Osteoblast (primary cell): ENCODE data around the gene AFMID. TPM values are rescaled to one million over a fixed set of nuclear protein-coding genes. Genes with fewer than 3 reads are reported as not detected.

ENCODE experiments used
- DNase-seq: peaks from one replicate; pipeline ENCODE4 v3.0.0; 2011; ENCODE audit warnings: low spot score, mixed read lengths; ENCODE audit not compliant: insufficient read length; ENCODE audit errors: missing footprints
- H2AFZ ChIP-seq: 2 replicates; pipeline ENCODE4 v1.6.0; 2011; ENCODE audit warnings: mild to moderate bottlenecking, low read length
- H3K27ac ChIP-seq: 2 replicates; pipeline ENCODE4 v1.5.1; 2011; ENCODE audit warnings: mild to moderate bottlenecking, low read depth, low read length, moderate library complexity
- H3K27me3 ChIP-seq: 2 replicates; pipeline ENCODE4 v1.6.0; 2012; ENCODE audit warnings: mild to moderate bottlenecking, control low read depth, inconsistent platforms, low read length, moderate library complexity; ENCODE audit not compliant: insufficient read depth
- H3K36me3 ChIP-seq: 2 replicates; pipeline ENCODE4 v1.5.1; 2011; ENCODE audit warnings: mild to moderate bottlenecking, low read length, control low read depth, moderate library complexity; ENCODE audit not compliant: insufficient read depth
- H3K4me1 ChIP-seq: 2 replicates; pipeline ENCODE4 v1.5.1; 2011; ENCODE audit warnings: mild to moderate bottlenecking, low read length, control low read depth, moderate library complexity; ENCODE audit not compliant: insufficient read depth
- H3K4me2 ChIP-seq: 2 replicates; pipeline ENCODE4 v1.6.0; 2011; ENCODE audit warnings: mild to moderate bottlenecking, low read length; ENCODE audit not compliant: insufficient read depth
- H3K4me3 ChIP-seq: fragments of 200-600 bp; sonication (generic); 3 replicates; pipeline ENCODE4 v1.5.1; 2012; ENCODE audit warnings: mild to moderate bottlenecking, low read length, inconsistent platforms; ENCODE audit not compliant: insufficient read depth
- H3K79me2 ChIP-seq: 2 replicates; pipeline ENCODE4 v1.6.0; 2012; ENCODE audit warnings: mild to moderate bottlenecking, low read length, control low read depth, inconsistent platforms; ENCODE audit not compliant: insufficient read depth
- H3K9me3 ChIP-seq: 2 replicates; pipeline ENCODE4 v1.5.1; 2011; ENCODE audit warnings: low read depth, low read length, control low read depth
- H4K20me1 ChIP-seq: 2 replicates; pipeline ENCODE4 v1.6.0; 2012; ENCODE audit warnings: mild to moderate bottlenecking, low read length, control low read depth; ENCODE audit not compliant: insufficient read depth
- total RNA-seq: library from RNA; depleted of rRNA; stranded (reverse); fragments of >200 nt; gene quantifications from 2 replicates; pipeline ENCODE4 v1.2.3, GENCODE V29; 2012
- TF ChIP-seq, protein P1 (sequence below): IDR thresholded peaks from 2 replicates; pipeline ENCODE4 v1.5.1; 2011; ENCODE audit warnings: mild to moderate bottlenecking, low read depth, low read length, moderate library complexity; ENCODE audit errors: extremely low read depth

Gene AFMID
- total RNA-seq, 1 donor = 23.2 TPM

DNA sequence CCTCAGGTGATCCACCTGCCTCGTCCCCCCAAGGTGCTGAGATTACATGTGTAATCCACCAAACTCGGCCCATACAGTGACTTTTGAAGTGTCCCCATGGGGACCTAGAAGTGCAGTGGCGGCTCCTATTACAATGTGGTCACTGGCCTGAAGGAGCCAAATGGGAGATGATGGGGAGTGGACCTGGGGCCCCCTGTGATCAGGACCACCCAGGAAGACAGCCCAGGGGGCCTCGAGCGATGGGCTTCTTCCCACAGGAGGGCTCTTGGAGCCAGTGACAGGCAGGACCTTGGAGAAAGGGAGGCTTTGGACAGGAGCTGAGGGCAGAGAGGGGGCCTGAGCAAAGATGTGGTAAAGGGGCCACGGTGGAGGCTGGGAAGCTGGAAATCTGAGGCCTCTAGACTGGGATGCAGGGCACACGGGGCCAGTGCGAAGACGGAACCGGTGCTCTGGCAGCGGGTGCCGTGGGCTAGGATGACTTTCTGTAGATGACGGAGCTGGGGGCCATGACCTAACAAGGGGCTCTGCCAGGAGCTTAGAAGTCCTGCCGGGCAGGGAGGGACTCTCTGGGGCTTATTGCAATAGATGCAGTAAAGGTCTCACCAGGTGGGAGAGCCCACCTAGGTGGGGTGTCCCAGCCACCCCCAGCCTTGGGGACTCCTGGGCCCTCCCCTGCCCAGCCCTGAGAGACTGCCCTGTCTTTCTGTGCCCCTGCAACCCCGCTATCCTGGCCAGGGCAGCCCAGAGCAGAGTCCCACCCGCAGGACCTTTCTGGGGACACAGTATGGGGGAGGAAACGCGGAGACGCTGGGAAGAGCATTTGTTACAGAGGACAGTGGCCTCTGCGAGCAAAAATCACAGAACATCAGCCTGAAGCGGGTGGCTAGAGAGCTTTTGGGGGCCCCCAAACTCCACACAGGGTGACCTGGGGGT is 43.7 kb upstream of the AFMID start:
- H4K20me1 ChIP-seq = no peaks in the 10 kb centered on the region
- H3K4me1 ChIP-seq = no peaks in the 10 kb centered on the region
- no peaks in the 10 kb centered on the region for H3K36me3 ChIP-seq
- peaks cover 5% of the 10 kb centered on the region for H3K27me3 ChIP-seq
- H3K4me3 ChIP-seq = no peak overlapping the region
- no peak overlapping the region for H2AFZ ChIP-seq
- no peak overlapping the region for H3K27ac ChIP-seq
- no peaks in the 10 kb centered on the region for H3K9me3 ChIP-seq
- DNase-seq = peak; percentile 32
- H3K79me2 ChIP-seq = no peaks in the 10 kb centered on the region
- H3K4me2 ChIP-seq = no peak overlapping the region
- TF ChIP-seq, protein P1, sequence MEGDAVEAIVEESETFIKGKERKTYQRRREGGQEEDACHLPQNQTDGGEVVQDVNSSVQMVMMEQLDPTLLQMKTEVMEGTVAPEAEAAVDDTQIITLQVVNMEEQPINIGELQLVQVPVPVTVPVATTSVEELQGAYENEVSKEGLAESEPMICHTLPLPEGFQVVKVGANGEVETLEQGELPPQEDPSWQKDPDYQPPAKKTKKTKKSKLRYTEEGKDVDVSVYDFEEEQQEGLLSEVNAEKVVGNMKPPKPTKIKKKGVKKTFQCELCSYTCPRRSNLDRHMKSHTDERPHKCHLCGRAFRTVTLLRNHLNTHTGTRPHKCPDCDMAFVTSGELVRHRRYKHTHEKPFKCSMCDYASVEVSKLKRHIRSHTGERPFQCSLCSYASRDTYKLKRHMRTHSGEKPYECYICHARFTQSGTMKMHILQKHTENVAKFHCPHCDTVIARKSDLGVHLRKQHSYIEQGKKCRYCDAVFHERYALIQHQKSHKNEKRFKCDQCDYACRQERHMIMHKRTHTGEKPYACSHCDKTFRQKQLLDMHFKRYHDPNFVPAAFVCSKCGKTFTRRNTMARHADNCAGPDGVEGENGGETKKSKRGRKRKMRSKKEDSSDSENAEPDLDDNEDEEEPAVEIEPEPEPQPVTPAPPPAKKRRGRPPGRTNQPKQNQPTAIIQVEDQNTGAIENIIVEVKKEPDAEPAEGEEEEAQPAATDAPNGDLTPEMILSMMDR = no peak

DNA sequence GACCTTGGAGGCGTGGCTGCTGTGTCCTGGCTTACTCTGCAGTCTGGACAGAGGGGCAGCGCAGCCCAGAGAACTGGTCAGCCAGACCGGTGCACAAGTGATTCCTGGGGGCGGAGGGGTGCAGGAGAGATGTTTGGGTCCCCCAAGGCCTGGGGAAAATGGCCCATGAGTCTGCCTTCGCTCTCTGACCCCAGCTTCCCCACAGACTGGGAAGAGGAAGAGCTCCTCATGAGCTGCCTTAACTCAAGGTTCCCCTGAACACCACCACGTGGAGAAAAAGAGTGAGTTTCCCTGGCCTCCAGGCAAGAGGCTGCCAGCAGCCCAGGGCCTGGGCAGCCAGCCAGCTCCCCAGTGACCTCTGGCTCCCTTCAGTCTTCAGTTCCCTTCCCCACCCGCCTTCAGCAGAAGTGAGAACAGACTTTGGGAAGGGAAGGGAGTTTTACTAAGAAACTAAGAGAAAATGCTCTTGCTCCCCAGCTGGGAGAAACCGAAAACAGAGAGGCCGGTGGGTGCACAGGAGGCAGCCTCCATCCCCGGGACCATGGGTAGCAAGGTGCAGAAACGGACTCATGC is 42.9 kb upstream of the AFMID start:
- H3K4me3 ChIP-seq = no peak overlapping the region
- no peaks in the 10 kb centered on the region for H4K20me1 ChIP-seq
- peak; percentile 93 for DNase-seq
- no peaks in the 10 kb centered on the region for H3K4me1 ChIP-seq
- H2AFZ ChIP-seq = no peak overlapping the region
- H3K9me3 ChIP-seq = no peaks in the 10 kb centered on the region
- H3K36me3 ChIP-seq = no peaks in the 10 kb centered on the region
- H3K27me3 ChIP-seq = peaks cover 5% of the 10 kb centered on the region
- H3K79me2 ChIP-seq = no peaks in the 10 kb centered on the region
- no peak overlapping the region for H3K27ac ChIP-seq
- no peak overlapping the region for H3K4me2 ChIP-seq
- TF ChIP-seq, protein P1 = no peak

DNA sequence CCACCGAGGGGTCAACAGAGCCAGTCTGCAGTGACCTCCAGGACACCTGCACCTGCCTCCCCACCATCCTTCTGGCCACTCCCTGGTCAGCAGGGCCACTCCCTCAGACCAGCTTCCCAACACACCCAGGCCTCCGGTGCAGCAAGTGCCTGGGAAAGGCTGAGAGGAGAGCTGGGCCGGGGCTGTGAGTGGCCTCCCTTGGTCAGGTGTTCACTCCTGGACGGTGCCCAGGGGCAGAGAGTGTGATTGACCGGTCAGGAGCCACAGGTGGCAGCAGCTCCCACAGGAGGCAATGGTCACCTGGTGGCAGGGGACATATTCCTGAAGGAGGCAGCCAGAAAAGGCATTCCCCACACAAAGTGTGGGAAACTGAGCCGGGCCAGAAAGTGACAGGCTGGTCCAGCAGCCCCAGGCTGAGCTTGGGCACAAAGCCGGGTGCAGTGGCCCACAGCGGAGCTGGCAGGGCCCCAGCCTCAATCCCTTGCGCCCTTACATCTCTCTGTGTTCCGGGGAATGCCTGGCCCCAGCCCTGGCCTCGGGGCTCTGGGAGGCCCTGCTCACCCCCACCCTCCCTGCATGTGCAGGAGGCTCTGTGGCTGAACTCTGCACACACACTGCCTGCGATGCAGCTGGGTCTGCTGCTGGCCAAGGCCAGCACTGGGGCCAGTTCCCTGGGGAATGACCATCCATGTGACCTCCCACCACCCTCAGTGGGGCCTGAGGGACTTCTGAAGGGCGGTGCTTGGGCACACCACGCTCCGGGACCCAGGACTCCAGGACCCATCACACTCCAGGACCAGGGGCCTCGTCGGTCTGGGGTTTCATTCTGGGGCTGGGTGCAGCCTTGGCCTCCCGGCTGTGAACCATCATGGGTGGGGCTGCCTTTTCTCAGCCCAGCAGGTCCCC is 42.2 kb upstream of the AFMID start:
- Histone ChIP-seq H3K27me3 (peaks cover 5% of the 10 kb centered on the region), H3K79me2 (no peaks in the 10 kb centered on the region), H2AFZ (no peak overlapping the region), H3K27ac (no peak overlapping the region), H4K20me1 (no peaks in the 10 kb centered on the region), H3K36me3 (no peaks in the 10 kb centered on the region), H3K4me3 (no peak overlapping the region), H3K9me3 (no peaks in the 10 kb centered on the region), H3K4me1 (no peaks in the 10 kb centered on the region), H3K4me2 (no peak overlapping the region)
- TF ChIP-seq, protein P1 = no peak
- peak; percentile 78 for DNase-seq
